M059J (cell line): ENCODE measurements around the gene CPEB1. TPM values are rescaled to one million over a fixed set of nuclear protein-coding genes. Genes with fewer than 3 reads are reported as not detected.

Experiments
- DNase-seq: peaks from one replicate; pipeline ENCODE4 v3.0.0-alpha.2; 2012; ENCODE audit warnings: low read depth
- total RNA-seq: library from RNA; depleted of rRNA; stranded (reverse); fragments of >200 nt; shearing (Covaris generic); gene quantifications from 2 replicates; pipeline ENCODE4 v1.2.3, GENCODE V29; 2014; rRNA removed

Gene CPEB1
- 2.1 and 9.4 TPM in 2 replicates for total RNA-seq

- DNase-seq: peak; percentile 28
These were observed at the start of gene CPEB1 for GRCh38 chr15:82647045-82647834. CPEB1 (minus strand) TSS chr15:82647363; CDS start chr15:82628459, 18,904 bp downstream.

- no peak for DNase-seq
These were observed 45.0 kb upstream of the CPEB1 start for GRCh38 chr15:82692171-82692570.

- DNase-seq: no peak
These were observed 42.0 kb upstream of the CPEB1 start for GRCh38 chr15:82689147-82689546.

- no peak for DNase-seq
These were observed 41.5 kb upstream of the CPEB1 start for GRCh38 chr15:82688691-82689090.

GRCh38 chr15:82681371-82681770 is 34.2 kb upstream of the CPEB1 start:
- no peak for DNase-seq

- DNase-seq: no peak
These were observed 33.3 kb upstream of the CPEB1 start for GRCh38 chr15:82680200-82681102.

GRCh38 chr15:82679626-82680199 is 32.5 kb upstream of the CPEB1 start:
- no peak for DNase-seq

GRCh38 chr15:82677720-82678323 is 30.7 kb upstream of the CPEB1 start:
- no peak for DNase-seq

GRCh38 chr15:82674873-82675272 is 27.7 kb upstream of the CPEB1 start:
- DNase-seq: no peak

- DNase-seq: no peak
These were observed 23.5 kb upstream of the CPEB1 start for GRCh38 chr15:82670699-82671098.

- no peak for DNase-seq
These were observed 19.4 kb upstream of the CPEB1 start for GRCh38 chr15:82666606-82667005.

- DNase-seq: no peak
These were observed 16.9 kb upstream of the CPEB1 start for GRCh38 chr15:82664021-82664420.

- DNase-seq: peak; percentile 33
These were observed 16.0 kb upstream of the CPEB1 start for GRCh38 chr15:82663186-82663600.

GRCh38 chr15:82662641-82663040 is 15.5 kb upstream of the CPEB1 start:
- DNase-seq: no peak

GRCh38 chr15:82660378-82660777 is 13.2 kb upstream of the CPEB1 start:
- DNase-seq: no peak

- no peak for DNase-seq
These were observed 9.6 kb upstream of the CPEB1 start for GRCh38 chr15:82656641-82657266.

- DNase-seq: no peak
These were observed 8.4 kb upstream of the CPEB1 start for GRCh38 chr15:82655606-82656005.

- no peak for DNase-seq
These were observed 6.5 kb upstream of the CPEB1 start for GRCh38 chr15:82653483-82654168.

- no peak for DNase-seq
These were observed 4.5 kb upstream of the CPEB1 start for GRCh38 chr15:82651708-82652107.

GRCh38 chr15:82650046-82650670 is 3.0 kb upstream of the CPEB1 start:
- no peak for DNase-seq
